Adrenal gland (tissue), 12 donors: ENCODE measurements around the gene PDK2. TPM values are rescaled to one million over a fixed set of nuclear protein-coding genes. Genes with fewer than 3 reads are reported as not detected.

Source experiments
- DNase-seq, 7 donors: peaks; one replicate each; pipeline ENCODE4 v3.0.0-alpha.2; 2019 to 2020
- H3K27ac ChIP-seq, 5 donors: fragments of 200-600 bp; sonication (generic) in 4 of 5; 1 replicate in 3 of 5; 2 replicates in 2 of 5; pipeline versions ENCODE4 v1.5.1 to v1.8.0; 2016 to 2020; ENCODE audit warnings: mild to moderate bottlenecking in 1 of 5
- H3K27me3 ChIP-seq: fragments of 200-600 bp; 2 replicates; pipeline ENCODE4 v1.8.0; 2021
- H3K36me3 ChIP-seq, 2 donors: fragments of 200-600 bp; replicated peaks in 1 of 2; 1 replicate in 1 of 2; 2 replicates in 1 of 2; pipeline versions ENCODE4 v1.5.1 to v1.8.0; 2018 to 2022
- H3K4me1 ChIP-seq, 2 donors: fragments of 200-600 bp; replicated peaks in 1 of 2; 1 replicate in 1 of 2; 2 replicates in 1 of 2; pipeline versions ENCODE4 v1.5.1 to v1.8.0; 2018 to 2021
- H3K4me3 ChIP-seq, 4 donors: fragments of 200-600 bp; sonication (generic) in 3 of 4; one replicate each; pipeline ENCODE4 v1.5.1; 2016 to 2018
- H3K9me3 ChIP-seq, 3 donors: fragments of 200-600 bp; sonication (generic) in 1 of 3; replicated peaks in 1 of 3; 1 replicate in 2 of 3; 2 replicates in 1 of 3; pipeline versions ENCODE4 v1.5.1 to v1.8.0; 2016 to 2021
- CTCF ChIP-seq, 6 experiments: fragments of 450-650 bp in 4 of 6; fragments of 200-600 bp in 2 of 6; sonication (generic) in 1 of 6; IDR thresholded peaks; 1 replicate in 5 of 6; 2 replicates in 1 of 6; pipeline versions ENCODE4 v1.5.1 to v1.8.0; 2016 to 2021; ENCODE audit warnings: antibody characterized with exemption in 6 of 6, mild to moderate bottlenecking in 2 of 6, moderate library complexity in 1 of 6
- POLR2A ChIP-seq, 2 donors: fragments of 450-650 bp; IDR thresholded peaks; one replicate each; pipeline ENCODE4 v1.6.1; 2017; ENCODE audit warnings: antibody characterized with exemption in 2 of 2, mild to moderate bottlenecking in 2 of 2, moderate library complexity in 1 of 2
- whole genome bisulfite sequencing, 4 donors: extraction: QIAGEN DNeasy Blood & Tissue Kit in 2 of 4; methylation state at CpG; one replicate each; pipeline versions ENCODE4 v1.1.5 to v1.1.7; 2013 to 2017; 5-methylcytosine and 5-hydroxymethylcytosine counted together
- intact Hi-C, 2 donors: fragments of 100-400 bp; cut with DNase I; formaldehyde crosslinking; loops; one replicate each; pipeline versions ENCODE4 v1.14.1 to v1.15.0; 2022 to 2023
- polyA plus RNA-seq, 3 donors: library from polyadenylated mRNA; stranded (reverse); fragments of 200-250 nt in 2 of 3; fragments of 350-450 nt in 1 of 3; fragmentation: Illumina TruSeq in 1 of 3; extraction: RNeasy Lipid Tissue Mini Kit (QIAGEN cat#74804) in 1 of 3; gene quantifications; one replicate each; pipeline ENCODE4 v1.2.3, GENCODE V29; 2013 to 2014
- total RNA-seq, 9 donors: library from RNA; depleted of rRNA in 4 of 9; stranded (reverse); fragments of >200 nt in 4 of 9; fragments of 120-200 nt in 1 of 9; fragmentation: NEBNext Ultra II Directional in 1 of 9; extraction: Animal tissue kit (Norgen Biotek cat#: 25700) in 1 of 9; gene quantifications; one replicate each; pipeline versions ENCODE4 v1.1.0 to v1.2.4, GENCODE V29; 2013 to 2023
- donor health status: healthy with polysubstance abuse.
- donor health status: Bipolar disorder and iron deficiency.
- donor health status: DM: yes; HTN: yes; CAD: no.
- donor health status: DM: no; HTN: no; CAD: no.
- donor health status: DM: no; HTN: no; CAD: no.
- donor health status: DM: yes; HTN: yes; CAD: no.

The PDK2 gene
- total and polyA plus RNA-seq, 12 donors = 28.4 to 225 (median 124) TPM

GRCh38 chr17:50139185-50139783, 44.1 kb downstream of the PDK2 start:
- DNase-seq = peak in 1 of 7 donors; percentile 20
- WGBS, 4 donors = 83 to 85% (median 84%) methylated on average over 15 of the region's 15 CpGs
- intact Hi-C loops = no loop called here
- Histone ChIP-seq H3K27ac (peak overlapping the region in 2 of 5 donors; percentile 6 to 12), H3K36me3 (peaks cover 0 to 100% of the 10 kb centered on the region in 2 donors), H3K27me3 (no peaks in the 10 kb centered on the region), H3K4me1 (peaks cover 0 to 11% of the 10 kb centered on the region in 2 donors), H3K4me3 (no peak overlapping the region), H3K9me3 (no peaks in the 10 kb centered on the region)
- TF ChIP-seq CTCF (IDR thresholded peaks at IDR 0.05) (no peak), POLR2A (IDR thresholded peaks at IDR 0.05) (no peak)

GRCh38 chr17:50139950-50140885, 45.1 kb downstream of the PDK2 start:
- Histone ChIP-seq H3K4me3 (no peak overlapping the region), H3K27ac (peak overlapping the region in 2 of 5 donors; percentile 21 to 52), H3K36me3 (peaks cover 0 to 100% of the 10 kb centered on the region in 2 donors), H3K9me3 (no peaks in the 10 kb centered on the region), H3K4me1 (peaks cover 8 to 15% of the 10 kb centered on the region in 2 donors), H3K27me3 (no peaks in the 10 kb centered on the region)
- intact Hi-C loops = no loop called here
- 41 to 45% (median 44%) methylated on average over 17 to 19 of the region's 19 CpGs for WGBS, 4 donors
- DNase-seq = peak; percentile 78 to 91 (median 82)
- TF ChIP-seq CTCF (IDR thresholded peaks at IDR 0.05) (peak; percentile 90 to 97 (median 94)), POLR2A (IDR thresholded peaks at IDR 0.05) (no peak)

- 88 to 94% (median 93%) methylated on average over 5 to 16 of the region's 16 CpGs for WGBS, 4 donors
- H3K27me3 ChIP-seq = no peaks in the 10 kb centered on the region
- TF ChIP-seq POLR2A (IDR thresholded peaks at IDR 0.05) (no peak), CTCF (IDR thresholded peaks at IDR 0.05) (no peak)
- no peak overlapping the region for H3K4me3 ChIP-seq
- H3K27ac ChIP-seq = peak overlapping the region in 2 of 5 donors; percentile 21 to 52
- H3K4me1 ChIP-seq = peaks cover 18 to 24% of the 10 kb centered on the region in 2 donors
- intact Hi-C loops = no loop called here
- peaks cover 0 to 91% of the 10 kb centered on the region in 2 donors for H3K36me3 ChIP-seq
- no peak for DNase-seq
- H3K9me3 ChIP-seq = no peaks in the 10 kb centered on the region
Observed at GRCh38 chr17:50141026-50141744, 46.0 kb downstream of the PDK2 start.

- TF ChIP-seq CTCF (IDR thresholded peaks at IDR 0.05) (no peak), POLR2A (IDR thresholded peaks at IDR 0.05) (no peak)
- H3K4me3 ChIP-seq = no peak overlapping the region
- no peaks in the 10 kb centered on the region for H3K27me3 ChIP-seq
- no peaks in the 10 kb centered on the region for H3K9me3 ChIP-seq
- no peak for DNase-seq
- peaks cover 24 to 30% of the 10 kb centered on the region in 2 donors for H3K4me1 ChIP-seq
- intact Hi-C loops = no loop called here
- H3K36me3 ChIP-seq = peaks cover 0 to 86% of the 10 kb centered on the region in 2 donors
- no peak overlapping the region for H3K27ac ChIP-seq
- 71 to 78% (median 74%) methylated on average over 7 to 8 of the region's 8 CpGs for WGBS, 4 donors
Observed at GRCh38 chr17:50141745-50142110, 46.6 kb downstream of the PDK2 start.
